Liver (tissue), 9 donors: Measurements from ENCODE around the gene SAYSD1. TPM values are rescaled to one million over a fixed set of nuclear protein-coding genes. Genes with fewer than 3 reads are reported as not detected.

Experiments
- DNase-seq: peaks from one replicate; pipeline ENCODE4 v3.0.0-alpha.2; 2017; ENCODE audit warnings: low spot score
- H3K27ac ChIP-seq, 2 donors: one replicate each; pipeline ENCODE4 v1.7.0; 2013; ENCODE audit warnings: inconsistent platforms in 2 of 2, low read length in 2 of 2, control low read depth in 1 of 2, low read depth in 1 of 2, mild to moderate bottlenecking in 1 of 2
- H3K27me3 ChIP-seq, 4 donors: one replicate each; pipeline versions ENCODE4 v1.6.1 to v1.7.0; 2013; ENCODE audit warnings: low read length in 3 of 4, inconsistent platforms in 1 of 4, mild to moderate bottlenecking in 1 of 4, moderate library complexity in 1 of 4; ENCODE audit not compliant: control insufficient read depth in 4 of 4, insufficient read depth in 4 of 4
- H3K36me3 ChIP-seq, 4 donors: one replicate each; pipeline versions ENCODE4 v1.6.1 to v1.7.0; 2013; ENCODE audit warnings: low read length in 3 of 4, mild to moderate bottlenecking in 3 of 4, low read depth in 1 of 4, moderate library complexity in 1 of 4; ENCODE audit not compliant: control insufficient read depth in 4 of 4, insufficient read depth in 3 of 4
- H3K4me1 ChIP-seq, 4 donors: one replicate each; pipeline versions ENCODE4 v1.6.1 to v1.7.0; 2013; ENCODE audit warnings: low read length in 3 of 4, mild to moderate bottlenecking in 3 of 4, moderate library complexity in 1 of 4; ENCODE audit not compliant: control insufficient read depth in 4 of 4, insufficient read depth in 4 of 4
- H3K4me3 ChIP-seq, 3 donors: one replicate each; pipeline versions ENCODE4 v1.6.1 to v1.7.0; 2013; ENCODE audit warnings: low read length in 3 of 3, control low read depth in 1 of 3, low read depth in 1 of 3, mild to moderate bottlenecking in 1 of 3
- H3K9ac ChIP-seq, 2 donors: one replicate each; pipeline ENCODE4 v1.7.0; 2013; ENCODE audit warnings: low read length in 2 of 2, mild to moderate bottlenecking in 2 of 2, moderate library complexity in 2 of 2, control low read depth in 1 of 2, low read depth in 1 of 2
- H3K9me3 ChIP-seq, 4 donors: one replicate each; pipeline versions ENCODE4 v1.6.1 to v1.7.0; 2013; ENCODE audit warnings: low read length in 3 of 4; ENCODE audit not compliant: control insufficient read depth in 4 of 4
- ATF3 ChIP-seq: IDR thresholded peaks from 2 replicates; pipeline ENCODE4 v1.6.1; 2016; ENCODE audit warnings: antibody characterized with exemption
- EGR1 ChIP-seq, 2 donors: IDR thresholded peaks; 2 replicates each; pipeline ENCODE4 v1.6.1; 2016 to 2018; ENCODE audit warnings: antibody characterized with exemption in 2 of 2, low read depth in 2 of 2
- FOXA1 ChIP-seq: IDR thresholded peaks from 2 replicates; pipeline ENCODE4 v1.6.1; 2016; ENCODE audit warnings: antibody characterized with exemption
- FOXA2 ChIP-seq: IDR thresholded peaks from 2 replicates; pipeline ENCODE4 v1.6.1; 2016; ENCODE audit warnings: antibody characterized with exemption
- GABPA ChIP-seq, 2 donors: IDR thresholded peaks in 1 of 2; conservative IDR thresholded peaks in 1 of 2; 2 replicates each; pipeline ENCODE4 v1.6.1; 2016; ENCODE audit warnings: antibody characterized with exemption in 2 of 2, mild to moderate bottlenecking in 1 of 2, moderate library complexity in 1 of 2
- HNF4A ChIP-seq, 2 donors: conservative IDR thresholded peaks; 2 replicates each; pipeline ENCODE4 v1.6.1; 2016; ENCODE audit warnings: antibody characterized with exemption in 2 of 2, mild to moderate bottlenecking in 2 of 2
- HNF4G ChIP-seq: IDR thresholded peaks from 2 replicates; pipeline ENCODE4 v1.6.1; 2016; ENCODE audit warnings: antibody characterized with exemption
- JUND ChIP-seq, 2 donors: IDR thresholded peaks; 2 replicates each; pipeline ENCODE4 v1.6.1; 2016; ENCODE audit warnings: antibody characterized with exemption in 2 of 2
- MAX ChIP-seq: IDR thresholded peaks from 2 replicates; pipeline ENCODE4 v1.6.1; 2016; ENCODE audit warnings: antibody characterized with exemption
- NR2F2 ChIP-seq: IDR thresholded peaks from 2 replicates; pipeline ENCODE4 v1.6.1; 2016; ENCODE audit warnings: antibody characterized with exemption
- RAD21 ChIP-seq, 2 donors: IDR thresholded peaks; 2 replicates each; pipeline ENCODE4 v1.6.1; 2016; ENCODE audit warnings: antibody characterized with exemption in 2 of 2, mild to moderate bottlenecking in 2 of 2
- RXRA ChIP-seq, 2 donors: IDR thresholded peaks; 2 replicates each; pipeline ENCODE4 v1.6.1; 2017 to 2018; ENCODE audit warnings: antibody characterized with exemption in 2 of 2, mild to moderate bottlenecking in 1 of 2
- SP1 ChIP-seq: IDR thresholded peaks from 2 replicates; pipeline ENCODE4 v1.6.1; 2018; ENCODE audit warnings: antibody characterized with exemption, mild to moderate bottlenecking
- TAF1 ChIP-seq: conservative IDR thresholded peaks from 2 replicates; pipeline ENCODE4 v1.6.1; 2016; ENCODE audit warnings: antibody characterized with exemption, mild to moderate bottlenecking
- YY1 ChIP-seq: IDR thresholded peaks from 2 replicates; pipeline ENCODE4 v1.6.1; 2016; ENCODE audit warnings: antibody characterized with exemption, mild to moderate bottlenecking
- ZBTB33 ChIP-seq: IDR thresholded peaks from 2 replicates; pipeline ENCODE4 v1.6.1; 2016; ENCODE audit warnings: antibody characterized with exemption
- WGBS: extraction: QIAGEN DNeasy Blood & Tissue Kit; methylation state at CpG from one replicate; pipeline ENCODE4 v1.1.7; 2013; 5-methylcytosine and 5-hydroxymethylcytosine counted together
- polyA plus RNA-seq, 2 donors: library from polyadenylated mRNA; stranded (reverse) in 1 of 2; unstranded in 1 of 2; fragments of 200-250 nt in 1 of 2; fragments of >200 nt in 1 of 2; fragmentation: Nextera tagmentation in 1 of 2; extraction: Ambion mirVana in 1 of 2; gene quantifications; one replicate each; pipeline versions ENCODE4 v1.2.1 to v1.2.3, GENCODE V29; 2013 to 2015
- total RNA-seq, 2 donors: library from RNA; depleted of rRNA; stranded (reverse); fragments of >200 nt; gene quantifications; one replicate each; pipeline ENCODE4 v1.2.3, GENCODE V29; 2014
- TF ChIP-seq, protein P1 (sequence below): IDR thresholded peaks from 2 replicates; pipeline ENCODE4 v1.6.1; 2016; ENCODE audit warnings: antibody characterized with exemption, mild to moderate bottlenecking
- TF ChIP-seq, protein P2 (sequence below): fragments of 150-350 bp; IDR thresholded peaks from 2 replicates; pipeline ENCODE4 v1.5.1; 2017; ENCODE audit warnings: improper control_type of control experiment, low read depth, low read length; ENCODE audit not compliant: missing input control
- donor health status: healthy.
- donor health status: healthy.
- donor health status: healthy.
- donor health status: healthy.
- donor health status: healthy.

Gene SAYSD1
- total and polyA plus RNA-seq, 4 donors: 6.5 to 12.2 (median 9.3) TPM

DNA sequence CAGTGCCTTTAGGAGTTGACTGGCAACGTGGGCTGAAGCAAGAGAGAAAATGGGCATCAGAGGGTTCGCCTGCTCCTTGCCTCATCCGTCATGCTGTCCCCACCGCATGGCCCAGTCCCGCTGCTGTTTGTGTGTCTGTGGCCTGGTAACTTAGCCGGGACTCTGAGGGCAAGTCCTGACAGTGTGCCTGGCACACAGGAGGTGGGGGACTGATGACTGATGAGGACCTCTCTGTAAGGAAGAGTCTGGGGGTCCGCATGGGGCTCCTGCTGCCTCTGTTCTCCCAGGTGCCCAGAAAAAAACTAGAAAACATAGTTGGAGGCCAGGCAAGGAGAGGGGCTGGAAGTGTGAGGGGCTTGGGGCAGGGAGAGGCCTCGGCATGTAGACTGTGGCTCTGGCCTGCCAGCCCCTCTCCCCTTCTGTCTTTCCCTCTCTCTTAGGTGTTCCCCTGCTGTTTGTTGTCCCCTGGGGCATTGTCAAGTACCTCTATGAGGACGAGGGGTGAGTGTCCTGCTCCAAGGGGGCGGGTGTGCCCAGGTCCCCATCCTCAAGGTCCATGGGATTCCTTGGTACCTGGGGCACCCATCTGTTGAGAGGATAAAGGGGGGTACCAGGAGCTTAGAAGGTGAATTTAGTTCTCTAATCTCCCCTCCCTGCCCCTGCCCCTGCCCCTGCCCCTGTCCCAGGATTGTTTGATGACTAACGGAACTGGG, 36.9 kb downstream of the SAYSD1 start:
- no peaks in the 10 kb centered on the region for H3K4me1 ChIP-seq
- no peak for DNase-seq
- WGBS: 89% methylated on average over 11 of the region's 11 CpGs
- H3K9me3 ChIP-seq: no peaks in the 10 kb centered on the region
- H3K4me3 ChIP-seq: no peak overlapping the region
- TF ChIP-seq HNF4G (no peak), RXRA (IDR thresholded peaks at IDR 0.05) (no peak), YY1 (no peak), RAD21 (IDR thresholded peaks at IDR 0.05) (no peak), HNF4A (conservative IDR thresholded peaks at IDR 0.05) (no peak), ZBTB33 (no peak), TAF1 (no peak), EGR1 (IDR thresholded peaks at IDR 0.05; ENCODE audit: low read depth in 2 of 2) (no peak), GABPA (IDR thresholded peaks at IDR 0.05 in 1 of 2, conservative IDR thresholded peaks at IDR 0.05 in 1 of 2) (no peak), JUND (IDR thresholded peaks at IDR 0.05) (no peak), MAX (no peak), FOXA2 (no peak), ATF3 (no peak), SP1 (no peak), NR2F2 (no peak), FOXA1 (no peak)
- TF ChIP-seq, protein P1, sequence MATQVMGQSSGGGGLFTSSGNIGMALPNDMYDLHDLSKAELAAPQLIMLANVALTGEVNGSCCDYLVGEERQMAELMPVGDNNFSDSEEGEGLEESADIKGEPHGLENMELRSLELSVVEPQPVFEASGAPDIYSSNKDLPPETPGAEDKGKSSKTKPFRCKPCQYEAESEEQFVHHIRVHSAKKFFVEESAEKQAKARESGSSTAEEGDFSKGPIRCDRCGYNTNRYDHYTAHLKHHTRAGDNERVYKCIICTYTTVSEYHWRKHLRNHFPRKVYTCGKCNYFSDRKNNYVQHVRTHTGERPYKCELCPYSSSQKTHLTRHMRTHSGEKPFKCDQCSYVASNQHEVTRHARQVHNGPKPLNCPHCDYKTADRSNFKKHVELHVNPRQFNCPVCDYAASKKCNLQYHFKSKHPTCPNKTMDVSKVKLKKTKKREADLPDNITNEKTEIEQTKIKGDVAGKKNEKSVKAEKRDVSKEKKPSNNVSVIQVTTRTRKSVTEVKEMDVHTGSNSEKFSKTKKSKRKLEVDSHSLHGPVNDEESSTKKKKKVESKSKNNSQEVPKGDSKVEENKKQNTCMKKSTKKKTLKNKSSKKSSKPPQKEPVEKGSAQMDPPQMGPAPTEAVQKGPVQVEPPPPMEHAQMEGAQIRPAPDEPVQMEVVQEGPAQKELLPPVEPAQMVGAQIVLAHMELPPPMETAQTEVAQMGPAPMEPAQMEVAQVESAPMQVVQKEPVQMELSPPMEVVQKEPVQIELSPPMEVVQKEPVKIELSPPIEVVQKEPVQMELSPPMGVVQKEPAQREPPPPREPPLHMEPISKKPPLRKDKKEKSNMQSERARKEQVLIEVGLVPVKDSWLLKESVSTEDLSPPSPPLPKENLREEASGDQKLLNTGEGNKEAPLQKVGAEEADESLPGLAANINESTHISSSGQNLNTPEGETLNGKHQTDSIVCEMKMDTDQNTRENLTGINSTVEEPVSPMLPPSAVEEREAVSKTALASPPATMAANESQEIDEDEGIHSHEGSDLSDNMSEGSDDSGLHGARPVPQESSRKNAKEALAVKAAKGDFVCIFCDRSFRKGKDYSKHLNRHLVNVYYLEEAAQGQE: no peak
- TF ChIP-seq, protein P2, sequence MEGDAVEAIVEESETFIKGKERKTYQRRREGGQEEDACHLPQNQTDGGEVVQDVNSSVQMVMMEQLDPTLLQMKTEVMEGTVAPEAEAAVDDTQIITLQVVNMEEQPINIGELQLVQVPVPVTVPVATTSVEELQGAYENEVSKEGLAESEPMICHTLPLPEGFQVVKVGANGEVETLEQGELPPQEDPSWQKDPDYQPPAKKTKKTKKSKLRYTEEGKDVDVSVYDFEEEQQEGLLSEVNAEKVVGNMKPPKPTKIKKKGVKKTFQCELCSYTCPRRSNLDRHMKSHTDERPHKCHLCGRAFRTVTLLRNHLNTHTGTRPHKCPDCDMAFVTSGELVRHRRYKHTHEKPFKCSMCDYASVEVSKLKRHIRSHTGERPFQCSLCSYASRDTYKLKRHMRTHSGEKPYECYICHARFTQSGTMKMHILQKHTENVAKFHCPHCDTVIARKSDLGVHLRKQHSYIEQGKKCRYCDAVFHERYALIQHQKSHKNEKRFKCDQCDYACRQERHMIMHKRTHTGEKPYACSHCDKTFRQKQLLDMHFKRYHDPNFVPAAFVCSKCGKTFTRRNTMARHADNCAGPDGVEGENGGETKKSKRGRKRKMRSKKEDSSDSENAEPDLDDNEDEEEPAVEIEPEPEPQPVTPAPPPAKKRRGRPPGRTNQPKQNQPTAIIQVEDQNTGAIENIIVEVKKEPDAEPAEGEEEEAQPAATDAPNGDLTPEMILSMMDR: no peak
- H3K27ac ChIP-seq: no peak overlapping the region
- no peaks in the 10 kb centered on the region for H3K36me3 ChIP-seq
- H3K27me3 ChIP-seq: no peaks in the 10 kb centered on the region
- H3K9ac ChIP-seq: no peak overlapping the region
